Upper lobe of right lung (tissue), 1 donor: Measurements from ENCODE around the gene MRLN. TPM values are rescaled to one million over a fixed set of nuclear protein-coding genes. Genes with fewer than 3 reads are reported as not detected.
"Not testable (repeated sequence)": the region's sequence is repeated elsewhere in the genome, so short reads cannot be mapped to it uniquely, and the experiment has no call there.

ENCODE experiments used
- ATAC-seq: fragments of 200-7000 bp; cut with Tn5 transposase; one replicate; pipeline ENCODE4 v1.9.1; 2020; ENCODE audit warnings: mild to moderate bottlenecking, moderate library complexity
- DNase-seq: peaks from one replicate; pipeline ENCODE4 v3.0.0-alpha.2; 2020
- H3K27ac ChIP-seq: fragments of 200-600 bp; one replicate; pipeline ENCODE4 v1.8.0; 2022
- H3K27me3 ChIP-seq: fragments of 200-600 bp; one replicate; pipeline ENCODE4 v1.8.0; 2022; ENCODE audit warnings: mild to moderate bottlenecking
- H3K36me3 ChIP-seq: fragments of 200-600 bp; one replicate; pipeline ENCODE4 v1.8.0; 2022
- H3K4me1 ChIP-seq: fragments of 200-600 bp; one replicate; pipeline ENCODE4 v1.8.0; 2022
- H3K4me3 ChIP-seq: fragments of 200-600 bp; one replicate; pipeline ENCODE4 v1.8.0; 2022; ENCODE audit warnings: mild to moderate bottlenecking
- H3K9me3 ChIP-seq: fragments of 200-600 bp; one replicate; pipeline ENCODE4 v1.8.0; 2022
- CTCF ChIP-seq: fragments of 200-600 bp; IDR thresholded peaks from one replicate; pipeline ENCODE4 v1.8.0; 2022; ENCODE audit warnings: antibody characterized with exemption
- intact Hi-C: fragments of 100-400 bp; cut with DNase I; formaldehyde crosslinking; loops from one replicate; pipeline ENCODE4 v1.11.0; 2022
- long read RNA-seq: library from polyadenylated mRNA; unstranded; transcript quantifications from one replicate; pipeline ENCODE4 v2.0.0, GENCODE V29; 2021
- total RNA-seq: library from RNA; stranded (reverse); fragmentation: NEBNext Ultra II Directional; extraction: Animal tissue kit (Norgen Biotek cat#: 25700); gene quantifications from one replicate; pipeline ENCODE4 v1.2.1, GENCODE V29; 2021
- donor health status: DM: no; HTN: yes; CAD: no; lungs with severe emphysema.

The MRLN gene
- total RNA-seq, result not detected
- long read RNA-seq, result 0 reads

- intact Hi-C loops, result no loop called here
- Histone ChIP-seq H3K4me3 (no peak within 1 kb of the TSS), H3K36me3 (no peaks in the 10 kb centered on the region), H3K4me1 (no peaks in the 10 kb centered on the region), H3K9me3 (no peaks in the 10 kb centered on the region), H3K27ac (no peak within 1 kb of the TSS), H3K27me3 (no peaks in the 10 kb centered on the region)
- no peak for ATAC-seq
- DNase-seq, result no peak
- no peak for TF ChIP-seq CTCF
Observed at GRCh38 chr10:59753267-59753666, at the start of gene MRLN. Gene MRLN, minus strand, starts transcription at chr10:59753455.

GRCh38 chr10:59801171-59801570 is 47.9 kb upstream of the MRLN start:
- ATAC-seq, result no peak
- intact Hi-C loops, result no loop called here
- H3K36me3 ChIP-seq, result peaks cover 55% of the 10 kb centered on the region

GRCh38 chr10:59799421-59799820 is 46.2 kb upstream of the MRLN start:
- no peak for TF ChIP-seq CTCF
- DNase-seq (no peak), ATAC-seq (no peak)
- intact Hi-C loops, result no loop called here
- H3K36me3 ChIP-seq, result peaks cover 46% of the 10 kb centered on the region
- no peaks in the 10 kb centered on the region for H3K27me3 ChIP-seq
- H3K27ac ChIP-seq, result no peak overlapping the region
- no peaks in the 10 kb centered on the region for H3K4me1 ChIP-seq
- H3K4me3 ChIP-seq, result no peak overlapping the region
- H3K9me3 ChIP-seq, result no peaks in the 10 kb centered on the region

More at GRCh38 chr10:59801171-59801570, 47.9 kb upstream of the MRLN start:
- no peak for TF ChIP-seq CTCF
- no peaks in the 10 kb centered on the region for H3K27me3 ChIP-seq
- H3K9me3 ChIP-seq, result no peaks in the 10 kb centered on the region
- H3K4me1 ChIP-seq, result no peaks in the 10 kb centered on the region
- no peak for DNase-seq
- no peak overlapping the region for H3K27ac ChIP-seq
- no peak overlapping the region for H3K4me3 ChIP-seq

- TF ChIP-seq CTCF, result no peak
- Histone ChIP-seq H3K9me3 (no peaks in the 10 kb centered on the region), H3K27ac (no peak overlapping the region), H3K36me3 (peaks cover 56% of the 10 kb centered on the region), H3K27me3 (no peaks in the 10 kb centered on the region), H3K4me1 (no peaks in the 10 kb centered on the region), H3K4me3 (no peak overlapping the region)
- ATAC-seq (no peak), DNase-seq (no peak)
- intact Hi-C loops, result no loop called here
Observed at GRCh38 chr10:59793919-59794318, 40.7 kb upstream of the MRLN start.

GRCh38 chr10:59792812-59793211 is 39.6 kb upstream of the MRLN start:
- DNase-seq (no peak), ATAC-seq (peak; percentile 13)
- intact Hi-C loops, result no loop called here
- Histone ChIP-seq H3K27ac (no peak overlapping the region), H3K36me3 (peaks cover 49% of the 10 kb centered on the region), H3K4me1 (no peaks in the 10 kb centered on the region), H3K9me3 (no peaks in the 10 kb centered on the region), H3K27me3 (no peaks in the 10 kb centered on the region), H3K4me3 (no peak overlapping the region)
- no peak for TF ChIP-seq CTCF

- H3K27me3 ChIP-seq, result no peaks in the 10 kb centered on the region
- no peak overlapping the region for H3K27ac ChIP-seq
- H3K9me3 ChIP-seq, result no peaks in the 10 kb centered on the region
- no peak for TF ChIP-seq CTCF
- ATAC-seq (no peak), DNase-seq (no peak)
- H3K36me3 ChIP-seq, result peaks cover 46% of the 10 kb centered on the region
- H3K4me3 ChIP-seq, result no peak overlapping the region
- H3K4me1 ChIP-seq, result no peaks in the 10 kb centered on the region
- intact Hi-C loops, result no loop called here
Observed at GRCh38 chr10:59791601-59792000, 38.3 kb upstream of the MRLN start.

GRCh38 chr10:59790080-59790479 is 36.8 kb upstream of the MRLN start:
- H3K9me3 ChIP-seq, DNase-seq, H3K27me3 ChIP-seq, ATAC-seq, H3K4me3 ChIP-seq, H3K4me1 ChIP-seq, intact Hi-C loops, H3K27ac ChIP-seq: not testable (repeated sequence)
- peaks cover 45% of the 10 kb centered on the region for H3K36me3 ChIP-seq

GRCh38 chr10:59788914-59789313 is 35.7 kb upstream of the MRLN start:
- ATAC-seq, result peak; percentile 48
- not testable (repeated sequence) for H3K9me3 ChIP-seq

GRCh38 chr10:59787032-59787431 is 33.8 kb upstream of the MRLN start:
- DNase-seq, ATAC-seq, H3K27me3 ChIP-seq, H3K27ac ChIP-seq, H3K4me1 ChIP-seq, H3K4me3 ChIP-seq, intact Hi-C loops, H3K9me3 ChIP-seq: not testable (repeated sequence)
- peaks cover 14% of the 10 kb centered on the region for H3K36me3 ChIP-seq

More at GRCh38 chr10:59788914-59789313, 35.7 kb upstream of the MRLN start:
- H3K4me3 ChIP-seq, DNase-seq, H3K4me1 ChIP-seq, H3K27ac ChIP-seq, intact Hi-C loops, H3K27me3 ChIP-seq: not testable (repeated sequence)
- H3K36me3 ChIP-seq, result peaks cover 33% of the 10 kb centered on the region
